ENCODE results near the gene PDE1A.

GRCh38 chr2:182191061-182191460 is 235.8 kb downstream of the PDE1A start:
- no peak for TF ChIP-seq CTCF (IDR thresholded peaks at IDR 0.05)
- no peak for TF ChIP-seq POLR2A (IDR thresholded peaks at IDR 0.05)
